NB4 (cell line): ENCODE measurements around the gene DLX4.

ENCODE experiments used
- CTCF ChIP-seq: IDR thresholded peaks from one replicate; pipeline ENCODE4 v1.5.1; 2012; ENCODE audit warnings: low read depth, low read length
- POLR2A ChIP-seq: IDR thresholded peaks from 2 replicates; pipeline ENCODE4 v1.6.1; 2011; ENCODE audit warnings: mild to moderate bottlenecking; ENCODE audit not compliant: insufficient read length; ENCODE audit errors: extremely low read depth

GRCh38 chr17:50023520-50023919 lies 54.5 kb downstream of the DLX4 start:
- TF ChIP-seq POLR2A (no peak), CTCF (no peak)
